IPS-15b (cell line): ENCODE measurements around the gene SIX1.

Experiments used
- H3K27me3 ChIP-seq: one replicate; pipeline ENCODE4 v1.6.1; 2013; ENCODE audit warnings: low read length; ENCODE audit not compliant: control insufficient read depth, insufficient read depth
- H3K36me3 ChIP-seq: one replicate; pipeline ENCODE4 v1.6.1; 2013; ENCODE audit warnings: low read length; ENCODE audit not compliant: control insufficient read depth, insufficient read depth
- H3K4me1 ChIP-seq: one replicate; pipeline ENCODE4 v1.6.1; 2013; ENCODE audit warnings: mild to moderate bottlenecking, low read length; ENCODE audit not compliant: control insufficient read depth, insufficient read depth
- H3K4me3 ChIP-seq: one replicate; pipeline ENCODE4 v1.5.1; 2013; ENCODE audit warnings: low read depth, low read length
- H3K9ac ChIP-seq: one replicate; pipeline ENCODE4 v1.6.1; 2013; ENCODE audit warnings: low read depth, mild to moderate bottlenecking, low read length
- H3K9me3 ChIP-seq: one replicate; pipeline ENCODE4 v1.6.1; 2013; ENCODE audit warnings: mild to moderate bottlenecking, low read length; ENCODE audit not compliant: control insufficient read depth, insufficient read depth

The SIX1 gene

DNA sequence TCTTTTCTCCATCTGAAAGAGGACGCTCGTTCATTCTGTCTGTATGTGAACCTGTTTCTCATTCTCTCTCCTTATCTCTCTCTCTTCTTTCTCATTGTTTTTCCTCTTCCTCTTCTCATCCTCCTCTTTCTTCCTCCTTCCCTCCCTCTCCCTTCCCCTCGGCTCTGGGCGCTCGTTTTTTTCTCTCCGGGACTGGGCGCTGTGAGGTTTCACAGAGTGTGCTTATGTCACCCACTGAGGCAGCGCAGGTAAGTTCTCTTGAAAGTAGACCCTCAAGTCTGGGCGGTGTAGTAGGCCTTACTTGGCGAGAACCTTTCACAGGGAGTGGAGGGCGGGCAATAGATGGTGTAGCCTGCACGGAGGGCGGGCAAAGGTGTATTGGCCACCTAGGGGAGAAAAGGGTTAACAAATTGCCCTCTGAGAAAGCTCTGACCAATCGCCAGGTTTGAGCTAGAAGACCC lies 4.5 kb upstream of the SIX1 start:
- no peak overlapping the region for H3K9ac ChIP-seq
- H3K36me3 ChIP-seq, result no peaks in the 10 kb centered on the region
- H3K4me3 ChIP-seq, result peak overlapping the region; percentile 35
- no peaks in the 10 kb centered on the region for H3K9me3 ChIP-seq
- H3K27me3 ChIP-seq, result peaks cover 93% of the 10 kb centered on the region
- peaks cover 19% of the 10 kb centered on the region for H3K4me1 ChIP-seq

- Histone ChIP-seq H3K4me3 (peak overlapping the region; percentile 33), H3K4me1 (peaks cover 16% of the 10 kb centered on the region), H3K9ac (no peak overlapping the region), H3K36me3 (no peaks in the 10 kb centered on the region), H3K9me3 (no peaks in the 10 kb centered on the region), H3K27me3 (peaks cover 93% of the 10 kb centered on the region)
Observed at GRCh38 chr14:60652674-60653651, 3.7 kb upstream of the SIX1 start.

- Histone ChIP-seq H3K27me3 (peaks cover 94% of the 10 kb centered on the region), H3K9ac (no peak overlapping the region), H3K4me1 (peaks cover 17% of the 10 kb centered on the region), H3K9me3 (no peaks in the 10 kb centered on the region), H3K36me3 (no peaks in the 10 kb centered on the region), H3K4me3 (peak overlapping the region; percentile 19)
Observed at GRCh38 chr14:60651796-60652673, 2.8 kb upstream of the SIX1 start.

- H3K9me3 ChIP-seq, result no peaks in the 10 kb centered on the region
- H3K9ac ChIP-seq, result no peak overlapping the region
- H3K4me1 ChIP-seq, result peaks cover 18% of the 10 kb centered on the region
- H3K4me3 ChIP-seq, result peak overlapping the region; percentile 19
- H3K27me3 ChIP-seq, result peaks cover 96% of the 10 kb centered on the region
- H3K36me3 ChIP-seq, result no peaks in the 10 kb centered on the region
Observed at GRCh38 chr14:60651086-60651795, 2.0 kb upstream of the SIX1 start.

GRCh38 chr14:60650373-60650961 lies 1.2 kb upstream of the SIX1 start:
- peaks cover 14% of the 10 kb centered on the region for H3K4me1 ChIP-seq
- peaks cover 96% of the 10 kb centered on the region for H3K27me3 ChIP-seq
- H3K4me3 ChIP-seq, result peak overlapping the region; percentile 59
- H3K9me3 ChIP-seq, result no peaks in the 10 kb centered on the region
- no peaks in the 10 kb centered on the region for H3K36me3 ChIP-seq
- H3K9ac ChIP-seq, result no peak overlapping the region

- Histone ChIP-seq H3K9me3 (no peaks in the 10 kb centered on the region), H3K4me1 (peaks cover 12% of the 10 kb centered on the region), H3K36me3 (no peaks in the 10 kb centered on the region), H3K9ac (no peak overlapping the region), H3K4me3 (peak overlapping the region; percentile 59), H3K27me3 (peaks cover 96% of the 10 kb centered on the region)
Observed at GRCh38 chr14:60649875-60650372, 647 bp upstream of the SIX1 start.

DNA sequence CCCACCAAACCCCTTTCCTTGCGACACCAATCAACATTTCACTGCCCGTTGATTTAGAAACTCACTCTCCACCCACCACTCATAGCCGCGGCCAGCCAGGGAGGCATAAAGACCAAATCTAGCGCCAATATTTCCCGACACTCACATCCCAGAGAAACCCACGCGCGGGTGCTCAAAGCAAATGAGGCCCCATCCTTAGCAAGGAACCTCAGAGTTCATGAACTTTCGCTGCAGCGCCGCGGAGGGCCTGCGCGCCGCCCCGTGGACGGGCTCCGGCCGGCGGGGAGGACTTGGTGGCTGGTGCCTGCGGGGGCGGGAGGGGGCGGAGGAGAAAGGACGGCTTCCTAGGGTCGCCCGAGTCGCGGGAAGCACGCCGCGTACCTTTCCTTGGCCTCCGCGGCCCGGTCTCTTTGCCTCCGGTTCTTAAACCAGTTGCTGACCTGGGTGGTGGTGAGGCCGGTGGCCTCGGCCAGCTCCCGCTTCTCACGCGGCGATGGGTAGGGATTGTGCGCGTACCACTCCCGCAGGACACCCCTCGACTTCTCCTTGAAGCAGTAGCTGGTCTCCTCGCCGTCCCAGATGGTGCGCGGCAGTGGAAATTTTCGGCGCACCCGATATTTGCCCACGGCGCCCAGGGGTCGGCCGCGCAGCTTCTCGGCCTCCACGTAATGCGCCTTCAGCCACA lies 886 bp downstream of the SIX1 start:
- peaks cover 96% of the 10 kb centered on the region for H3K27me3 ChIP-seq
- no peak overlapping the region for H3K9ac ChIP-seq
- H3K4me3 ChIP-seq, result peak overlapping the region; percentile 52
- H3K4me1 ChIP-seq, result peaks cover 13% of the 10 kb centered on the region
- H3K36me3 ChIP-seq, result no peaks in the 10 kb centered on the region
- H3K9me3 ChIP-seq, result no peaks in the 10 kb centered on the region

- peaks cover 96% of the 10 kb centered on the region for H3K27me3 ChIP-seq
- H3K9me3 ChIP-seq, result no peaks in the 10 kb centered on the region
- no peaks in the 10 kb centered on the region for H3K36me3 ChIP-seq
- peaks cover 15% of the 10 kb centered on the region for H3K4me1 ChIP-seq
- no peak overlapping the region for H3K9ac ChIP-seq
- H3K4me3 ChIP-seq, result peak overlapping the region; percentile 52
Observed at GRCh38 chr14:60647837-60648248, 1.4 kb downstream of the SIX1 start.

- Histone ChIP-seq H3K9ac (no peak overlapping the region), H3K4me3 (peak overlapping the region; percentile 52), H3K4me1 (peaks cover 15% of the 10 kb centered on the region), H3K36me3 (no peaks in the 10 kb centered on the region), H3K27me3 (peaks cover 96% of the 10 kb centered on the region), H3K9me3 (no peaks in the 10 kb centered on the region)
Observed at GRCh38 chr14:60647081-60647836, 2.0 kb downstream of the SIX1 start.

DNA sequence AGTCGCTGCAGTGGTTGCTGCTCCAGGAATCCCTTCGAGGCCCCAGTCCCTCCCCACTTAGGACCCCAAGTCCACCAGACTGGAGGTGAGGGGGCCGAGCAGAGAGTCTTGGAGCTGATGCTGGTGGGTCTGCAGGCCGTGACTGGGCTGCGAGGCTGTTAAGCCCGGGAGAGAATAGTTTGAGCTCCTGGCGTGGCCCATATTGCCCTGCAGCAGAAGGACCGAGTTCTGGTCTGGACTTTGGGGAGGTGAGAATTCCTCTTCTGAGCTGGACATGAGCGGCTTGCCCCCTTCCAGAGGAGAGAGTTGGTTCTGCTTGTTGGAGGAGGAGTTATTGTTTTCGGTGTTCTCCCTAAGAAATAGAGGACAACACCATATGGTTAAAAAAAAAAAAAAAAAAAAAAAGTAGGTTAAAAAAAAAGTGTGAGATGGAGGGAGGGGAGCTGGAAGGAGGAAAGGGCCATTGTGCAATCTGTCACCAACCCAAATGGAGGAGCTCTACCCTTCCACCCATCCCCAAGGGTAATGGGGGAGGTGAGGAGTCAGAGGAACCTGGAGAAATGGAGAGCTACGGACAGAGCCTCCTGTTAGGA lies 3.0 kb downstream of the SIX1 start:
- Histone ChIP-seq H3K9ac (no peak overlapping the region), H3K4me1 (peaks cover 11% of the 10 kb centered on the region), H3K27me3 (peaks cover 96% of the 10 kb centered on the region), H3K36me3 (no peaks in the 10 kb centered on the region), H3K9me3 (no peaks in the 10 kb centered on the region), H3K4me3 (no peak overlapping the region)
